ENCODE data around the gene INKA2.

Gene INKA2

DNA sequence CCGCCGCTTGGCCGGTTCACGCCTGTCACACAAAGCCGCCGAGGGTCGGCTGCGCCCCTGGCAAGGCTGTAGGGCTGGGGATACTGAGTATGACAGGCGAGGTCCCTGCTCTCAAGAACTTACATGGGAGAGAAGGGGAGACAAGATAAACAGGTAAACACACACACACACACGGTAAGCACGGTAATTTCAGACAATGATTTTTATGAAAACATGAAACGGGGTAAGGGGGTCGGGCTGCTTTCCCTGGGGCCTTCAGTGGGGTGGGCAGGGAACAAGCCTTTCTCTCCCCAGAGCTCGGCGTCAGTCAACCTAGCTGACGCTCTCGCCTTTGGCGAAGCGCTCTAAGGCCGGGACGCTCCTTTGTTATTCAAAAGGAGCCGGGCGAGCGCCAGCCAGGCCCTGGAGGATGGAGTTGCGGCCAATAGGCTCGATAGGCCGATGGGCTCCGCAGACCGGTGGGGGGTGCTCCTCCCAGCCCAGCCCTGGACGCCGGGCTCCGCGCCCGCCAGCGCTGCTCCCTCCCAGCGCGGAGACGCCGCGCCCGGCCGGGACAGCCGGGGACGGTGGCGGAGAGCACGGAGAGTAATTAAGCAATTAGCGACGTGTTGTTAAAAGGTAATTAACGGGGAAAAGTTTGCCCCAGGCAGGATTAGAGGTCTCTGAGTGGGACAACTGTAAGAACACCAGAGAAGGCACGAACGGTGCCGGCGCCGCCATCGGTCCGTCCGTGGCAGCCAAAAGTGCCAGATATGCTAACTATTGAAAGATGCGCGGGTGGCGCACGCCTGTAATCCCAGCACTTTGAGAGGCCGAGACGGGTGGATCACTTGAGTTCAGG is 950 bp upstream of the INKA2 start:
- no peak for TF ChIP-seq ZNF274 (IDR thresholded peaks at IDR 0.05; ENCODE audit: low read depth, low read length)
- H3K4me3 ChIP-seq (ENCODE audit: low read length): peak overlapping the region; percentile 73; the same call in 1 of the 2 replicates

DNA sequence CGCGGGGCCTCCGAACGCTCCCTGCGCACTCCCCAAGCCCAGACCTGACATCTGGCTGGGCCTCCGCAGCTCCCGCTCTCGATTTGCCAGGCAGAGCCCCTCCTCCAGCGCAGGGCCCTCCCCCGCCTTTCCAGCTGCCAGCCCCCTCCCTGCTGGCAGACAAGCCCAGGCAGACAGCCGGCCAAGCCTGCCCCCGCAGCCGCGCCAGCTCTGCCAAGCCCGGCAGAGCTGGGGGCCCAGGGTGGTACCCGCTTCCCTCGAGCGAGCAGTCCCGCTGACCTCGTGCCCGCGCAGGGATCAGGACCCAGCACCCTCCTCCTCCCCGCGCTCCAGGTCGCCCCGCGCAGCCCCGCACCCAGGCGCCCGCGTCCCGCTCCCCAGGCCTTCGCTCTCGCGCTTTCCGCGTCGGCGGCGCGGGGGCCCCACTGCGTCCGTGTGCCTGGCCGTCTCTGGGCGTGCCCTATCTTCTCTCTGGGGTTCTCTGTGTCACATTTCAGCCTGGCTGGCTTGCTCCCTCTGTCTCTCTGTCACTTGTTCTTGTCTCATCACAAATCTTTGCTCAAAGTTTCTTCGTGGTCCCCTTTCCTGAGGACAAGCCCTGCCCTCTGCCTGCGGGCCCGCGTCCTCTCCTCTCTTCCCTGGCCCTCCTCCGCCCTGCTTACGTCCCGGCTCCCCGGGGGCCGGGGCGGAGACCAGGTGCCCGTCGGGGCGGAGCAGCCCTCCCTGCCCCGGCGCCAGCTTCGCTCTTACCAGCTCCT is 580 bp downstream of the INKA2 start:
- peak overlapping the region; percentile 73 for H3K4me3 ChIP-seq (ENCODE audit: low read length)
- no peak for TF ChIP-seq ZNF274 (IDR thresholded peaks at IDR 0.05; ENCODE audit: low read depth, low read length)

DNA sequence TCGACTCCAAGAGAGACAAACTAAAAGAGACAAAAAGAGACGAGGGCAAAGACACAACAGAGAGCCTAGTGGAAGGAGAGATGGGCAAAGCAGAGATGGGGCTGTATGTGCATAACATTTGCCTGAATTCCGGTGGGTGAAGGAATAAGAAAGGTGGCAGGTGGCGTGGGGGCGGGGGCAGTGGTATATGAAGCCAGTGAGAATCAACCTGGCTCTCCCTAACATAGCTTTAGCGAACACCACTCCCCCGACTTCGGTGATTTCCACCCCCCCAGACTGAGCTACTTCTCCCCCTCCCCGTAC is 1.1 kb downstream of the INKA2 start:
- no peak for TF ChIP-seq ZNF274 (IDR thresholded peaks at IDR 0.05; ENCODE audit: low read depth, low read length)
- H3K4me3 ChIP-seq (ENCODE audit: low read length): peak overlapping the region; percentile 73; the same call in 1 of the 2 replicates

DNA sequence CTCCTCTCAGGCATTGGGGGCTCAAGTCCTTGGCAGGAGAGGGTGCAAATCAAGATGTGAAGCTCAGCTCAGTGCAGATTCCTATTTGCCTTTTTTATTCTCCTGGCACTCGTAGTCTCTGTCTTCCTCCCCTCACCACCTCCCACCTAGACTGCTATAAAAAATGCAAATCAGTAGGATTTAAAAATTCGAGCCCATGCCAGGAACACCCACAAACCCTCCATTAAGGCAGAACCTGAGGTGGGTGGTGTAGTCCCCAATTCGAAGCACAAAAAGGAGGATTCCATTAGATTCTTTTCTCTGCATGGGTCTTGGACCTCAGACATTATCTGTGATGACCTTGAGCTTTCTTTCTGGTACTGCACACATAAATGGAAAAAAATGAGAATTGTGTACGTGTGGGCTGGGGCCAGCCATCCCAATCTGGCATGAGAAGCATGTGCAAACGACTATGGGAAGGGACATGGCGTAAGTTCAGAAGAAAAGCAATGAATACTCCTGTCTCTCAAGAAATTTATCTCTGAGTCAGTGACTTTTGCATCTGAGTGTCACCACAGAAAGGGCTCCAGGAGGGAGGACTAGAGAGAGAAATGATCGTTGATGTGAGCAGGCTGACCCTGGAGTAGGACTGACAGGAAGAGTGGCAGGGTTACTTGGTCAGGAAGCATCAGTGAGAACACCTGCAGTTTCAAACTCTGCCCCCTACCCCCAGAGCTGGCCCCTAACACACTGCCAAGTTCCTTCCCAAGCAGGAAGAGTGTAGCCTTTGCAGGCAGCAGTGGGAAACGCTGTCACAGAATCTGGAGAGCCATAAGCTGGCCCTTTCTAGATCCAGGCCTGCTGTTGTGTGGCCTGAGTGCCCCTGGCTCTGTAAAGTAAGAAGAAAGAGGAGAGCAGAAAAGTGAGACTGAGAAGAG is 1.7 kb downstream of the INKA2 start:
- H3K4me3 ChIP-seq (ENCODE audit: low read length): peak overlapping the region; percentile 73; the same call in 1 of the 2 replicates
- no peak for TF ChIP-seq ZNF274 (IDR thresholded peaks at IDR 0.05; ENCODE audit: low read depth, low read length)

DNA sequence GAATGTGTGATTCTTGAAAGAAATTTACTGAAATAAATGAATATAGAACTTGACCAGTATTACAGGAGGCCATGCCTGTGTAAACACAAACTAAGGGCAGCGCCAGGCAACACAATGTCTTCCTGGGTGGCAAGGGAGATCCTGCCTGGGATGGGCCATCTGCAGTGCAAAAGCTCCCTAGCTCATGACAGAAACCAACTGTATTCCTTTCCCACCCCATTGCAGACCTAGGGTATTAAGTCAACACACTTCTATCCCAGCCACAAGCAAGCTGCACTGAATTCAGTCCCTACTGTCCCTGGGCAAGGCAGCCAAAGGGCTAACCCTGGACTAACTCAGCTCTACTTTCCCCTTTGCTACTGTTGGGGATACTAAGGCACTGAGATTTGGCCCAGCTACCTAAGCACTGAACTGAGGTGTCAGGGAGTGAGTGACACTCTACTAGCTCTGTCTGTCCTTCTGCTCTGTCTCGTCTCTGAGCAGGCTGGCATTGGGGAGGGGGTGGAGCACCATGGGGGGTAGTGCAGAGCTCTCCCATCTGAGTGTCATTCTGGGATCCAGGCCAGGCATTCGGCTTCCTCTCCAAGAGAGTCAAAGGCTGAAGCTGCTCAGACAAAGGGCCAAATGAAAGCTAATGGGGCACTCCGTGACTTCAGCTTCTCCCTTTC is 2.5 kb downstream of the INKA2 start:
- no peak overlapping the region for H3K4me3 ChIP-seq (ENCODE audit: low read length)
- no peak for TF ChIP-seq ZNF274 (IDR thresholded peaks at IDR 0.05; ENCODE audit: low read depth, low read length)

DNA sequence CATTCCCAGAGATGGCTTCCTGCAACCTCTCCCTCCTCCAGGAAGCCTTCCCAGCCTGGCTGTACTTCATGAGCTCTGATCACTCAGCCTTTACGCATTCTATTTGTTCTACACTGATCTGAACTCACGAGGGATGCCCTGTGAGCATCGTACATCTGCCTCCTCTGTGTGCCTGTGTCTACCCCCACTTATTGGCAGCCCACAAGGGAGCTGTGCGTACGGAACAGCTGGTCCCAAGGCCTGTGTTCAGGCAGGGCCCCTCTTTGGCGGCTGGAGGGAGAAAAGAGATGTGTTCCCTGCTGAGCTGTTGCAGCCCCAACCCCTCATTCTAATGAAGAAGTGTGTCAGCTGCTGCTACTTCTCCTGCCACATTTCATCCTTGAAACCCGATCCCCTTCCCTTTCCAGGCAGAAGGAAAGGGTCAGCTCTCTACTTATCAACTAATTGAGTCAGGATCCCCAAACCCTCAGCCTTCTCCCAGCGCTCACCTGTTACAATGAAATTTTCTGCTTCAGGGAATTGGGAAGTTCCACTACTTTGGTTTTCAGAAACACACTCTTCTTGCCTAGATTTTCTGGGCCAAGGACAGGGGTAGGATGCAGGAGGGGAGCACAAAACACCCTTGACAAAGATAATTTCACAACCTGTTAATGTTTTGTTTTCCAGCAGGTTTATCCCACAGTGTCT is 3.2 kb downstream of the INKA2 start:
- TF ChIP-seq ZNF274 (IDR thresholded peaks at IDR 0.05; ENCODE audit: low read depth, low read length): no peak
- H3K4me3 ChIP-seq (ENCODE audit: low read length): no peak overlapping the region

DNA sequence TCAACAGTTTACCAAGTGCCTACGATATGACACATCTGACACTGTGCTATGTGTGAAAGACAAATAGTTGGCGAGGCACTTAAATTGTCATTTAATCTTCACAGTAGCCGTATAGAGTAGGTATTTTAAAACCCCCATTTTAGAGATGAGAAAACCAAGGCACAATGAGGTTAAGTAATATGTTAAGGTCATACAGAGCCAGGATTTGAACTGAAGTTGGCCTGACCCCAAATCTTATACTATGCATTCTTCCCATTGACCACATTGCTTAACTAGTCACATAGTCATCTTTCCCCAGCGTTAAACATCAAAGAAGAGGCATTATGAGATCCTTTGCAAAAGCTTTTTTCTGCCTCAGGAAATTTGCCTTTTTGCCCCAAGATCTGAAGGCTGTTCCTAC is 3.9 kb downstream of the INKA2 start:
- TF ChIP-seq ZNF274 (IDR thresholded peaks at IDR 0.05; ENCODE audit: low read depth, low read length): no peak
- H3K4me3 ChIP-seq (ENCODE audit: low read length): no peak overlapping the region

DNA sequence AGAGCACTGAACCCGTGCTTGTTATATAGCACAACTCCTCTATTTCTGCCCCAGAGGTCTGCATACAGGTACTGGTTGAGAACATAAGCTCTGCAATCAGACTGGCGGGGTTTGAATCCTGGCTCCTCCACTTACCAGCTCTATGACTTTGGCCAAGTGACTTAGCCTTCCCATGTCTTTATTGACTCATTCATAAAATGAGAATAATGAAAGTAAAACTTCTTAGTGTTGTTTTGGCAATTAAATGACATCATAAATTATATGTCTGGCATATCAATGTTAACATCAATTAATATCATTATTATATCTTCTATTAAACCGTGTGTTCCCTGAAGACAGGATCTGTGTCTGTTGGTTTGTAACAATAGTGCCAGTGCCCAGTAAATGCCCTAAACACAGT is 4.3 kb downstream of the INKA2 start:
- no peak for TF ChIP-seq ZNF274 (IDR thresholded peaks at IDR 0.05; ENCODE audit: low read depth, low read length)
- no peak overlapping the region for H3K4me3 ChIP-seq (ENCODE audit: low read length)

DNA sequence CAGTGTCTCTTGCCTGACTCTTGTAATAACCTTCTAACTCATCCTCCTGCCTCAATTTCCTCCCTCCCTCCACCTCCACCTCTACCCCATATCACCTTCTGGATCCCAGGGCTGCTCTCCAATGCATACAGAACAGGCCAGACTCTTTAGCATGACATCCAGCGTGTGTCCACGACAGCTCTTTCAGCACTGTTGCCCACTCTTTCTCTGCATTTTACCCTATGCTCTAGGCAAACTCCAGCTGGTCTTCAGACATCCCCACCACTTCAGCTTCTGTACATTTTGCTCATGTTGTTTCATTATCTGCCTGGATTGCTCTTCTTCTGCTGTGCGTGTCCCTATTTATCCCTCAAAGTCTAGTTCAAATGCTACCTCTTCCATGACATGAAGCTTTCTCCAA is 4.8 kb downstream of the INKA2 start:
- H3K4me3 ChIP-seq (ENCODE audit: low read length): no peak overlapping the region
- no peak for TF ChIP-seq ZNF274 (IDR thresholded peaks at IDR 0.05; ENCODE audit: low read depth, low read length)

DNA sequence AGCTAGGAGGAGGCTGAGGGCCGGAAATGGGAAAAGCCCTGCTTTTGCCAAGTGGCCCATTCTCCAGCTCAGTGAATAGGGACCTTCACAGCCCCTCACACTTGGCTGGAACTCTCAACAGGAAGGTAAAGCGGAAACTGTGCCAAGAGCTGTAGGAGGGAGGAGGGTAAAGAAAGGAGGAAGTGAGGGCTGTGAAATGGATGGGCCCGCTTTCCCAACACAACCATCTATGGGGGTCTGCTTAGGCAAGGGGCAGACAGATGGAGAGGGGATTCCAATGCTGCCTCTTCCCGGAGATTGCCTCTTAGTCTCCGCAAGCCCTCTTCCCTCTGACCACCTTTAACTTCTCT is 5.2 kb downstream of the INKA2 start:
- H3K4me3 ChIP-seq (ENCODE audit: low read length): no peak overlapping the region
- TF ChIP-seq ZNF274 (IDR thresholded peaks at IDR 0.05; ENCODE audit: low read depth, low read length): no peak

DNA sequence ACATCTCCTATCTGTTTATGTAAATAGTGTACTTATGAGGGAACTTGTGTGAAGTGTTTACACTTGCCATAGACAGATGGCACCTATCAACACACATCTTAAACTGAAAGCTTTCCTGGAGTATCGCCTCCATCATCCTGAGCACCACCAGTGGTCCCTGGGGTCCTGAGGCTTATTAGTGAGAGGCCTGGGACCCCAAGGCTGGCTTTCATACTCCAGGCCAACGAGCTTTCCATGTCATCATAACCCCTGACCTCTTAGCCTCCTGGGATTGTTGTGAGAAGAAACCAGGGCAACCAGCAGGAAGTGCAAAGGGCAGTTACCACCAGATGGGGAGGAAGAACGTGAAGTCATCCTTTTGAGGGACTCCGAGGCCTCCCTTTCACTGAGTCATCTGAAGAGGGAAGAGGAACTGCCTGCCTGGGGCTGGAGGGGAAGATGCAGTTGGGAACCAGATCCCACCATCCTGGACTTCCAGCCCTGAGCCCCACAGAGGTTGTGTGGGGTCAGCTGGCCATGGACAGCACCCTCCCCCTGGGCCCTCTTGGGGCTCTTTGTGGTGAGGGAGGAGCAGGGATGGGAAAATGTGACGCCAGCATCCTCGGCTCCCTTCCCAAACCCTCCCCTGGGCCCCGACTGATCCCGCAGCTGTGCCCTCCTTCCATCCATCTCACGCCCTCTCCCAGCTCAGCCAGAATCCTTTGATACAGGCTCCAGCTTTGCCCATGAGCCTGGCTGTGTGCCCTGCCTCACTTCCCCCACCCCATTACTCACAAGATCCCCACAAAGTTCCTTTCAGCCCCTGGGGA is 5.8 kb downstream of the INKA2 start:
- H3K4me3 ChIP-seq (ENCODE audit: low read length): no peak overlapping the region
- no peak for TF ChIP-seq ZNF274 (IDR thresholded peaks at IDR 0.05; ENCODE audit: low read depth, low read length)

DNA sequence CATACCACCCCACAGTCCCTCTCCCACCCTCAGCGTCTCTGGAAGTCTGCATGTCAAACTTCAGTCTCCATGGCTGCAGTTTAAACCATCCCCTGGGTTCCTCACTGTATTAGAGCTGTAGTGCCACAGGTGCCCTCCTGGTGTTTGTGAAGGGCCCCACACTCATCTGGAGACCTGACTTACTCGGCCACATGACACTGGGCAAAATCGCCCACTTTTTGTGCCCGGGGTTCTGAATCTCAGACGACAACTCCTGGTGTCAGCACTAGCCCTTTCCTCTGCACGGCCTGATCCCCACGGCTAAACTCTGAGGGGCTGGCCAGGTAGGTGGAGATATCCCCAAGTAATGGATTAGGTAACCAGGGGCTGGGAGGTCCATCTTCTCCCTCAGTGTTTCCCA is 6.5 kb downstream of the INKA2 start:
- no peak overlapping the region for H3K4me3 ChIP-seq (ENCODE audit: low read length)
- no peak for TF ChIP-seq ZNF274 (IDR thresholded peaks at IDR 0.05; ENCODE audit: low read depth, low read length)

DNA sequence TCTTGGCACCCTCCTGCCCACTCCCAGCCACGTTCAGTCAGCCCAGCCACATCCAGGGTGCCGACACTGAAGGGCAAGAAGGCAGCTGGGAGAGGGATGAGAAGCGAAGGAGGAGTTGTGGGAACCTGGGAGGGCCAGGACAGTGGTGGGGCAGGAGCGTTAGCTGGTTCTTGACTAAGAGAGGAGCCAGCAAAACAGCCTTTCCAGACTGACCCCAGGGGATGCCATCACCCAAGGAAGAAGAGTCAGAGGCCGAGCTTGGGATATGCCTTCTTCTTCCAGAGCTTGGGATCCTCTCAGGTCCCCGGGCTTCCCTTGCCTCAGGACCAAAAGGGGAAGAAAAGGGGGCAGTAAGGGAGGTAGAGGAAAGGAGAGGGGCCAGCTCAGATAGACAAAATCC is 7.2 kb downstream of the INKA2 start:
- no peak for TF ChIP-seq ZNF274 (IDR thresholded peaks at IDR 0.05; ENCODE audit: low read depth, low read length)
- H3K4me3 ChIP-seq (ENCODE audit: low read length): no peak overlapping the region

Data from GM08714 (cell line).